Stomach (tissue), 9 donors: ENCODE results near the gene CAPS. TPM values are rescaled to one million over a fixed set of nuclear protein-coding genes. Genes with fewer than 3 reads are reported as not detected.
"Not testable (repeated sequence)": the region's sequence is repeated elsewhere in the genome, so short reads cannot be mapped to it uniquely, and the experiment has no call there.

Experiments used
- DNase-seq, 2 donors: peaks; one replicate each; pipeline versions ENCODE4 v3.0.0 to v3.0.0-alpha.2; 2013 to 2019
- H3K27ac ChIP-seq, 5 donors: fragments of 200-600 bp in 4 of 5; sonication (generic) in 4 of 5; one replicate each; pipeline ENCODE4 v1.5.1; 2013 to 2019; ENCODE audit warnings: mild to moderate bottlenecking in 1 of 5, moderate library complexity in 1 of 5
- H3K27me3 ChIP-seq, 3 donors: fragments of 200-600 bp; sonication (generic); one replicate each; pipeline ENCODE4 v1.5.1; 2017 to 2019; ENCODE audit warnings: mixed run types in 1 of 3
- H3K36me3 ChIP-seq, 4 donors: fragments of 200-600 bp; sonication (generic); 1 replicate in 3 of 4; 2 replicates in 1 of 4; pipeline ENCODE4 v1.5.1; 2016 to 2019
- H3K4me1 ChIP-seq, 4 donors: fragments of 200-600 bp; sonication (generic); one replicate each; pipeline ENCODE4 v1.5.1; 2016 to 2019
- H3K4me3 ChIP-seq, 4 donors: fragments of 200-600 bp; sonication (generic) in 3 of 4; one replicate each; pipeline ENCODE4 v1.5.1; 2016 to 2019; ENCODE audit warnings: mild to moderate bottlenecking in 1 of 4
- H3K9me3 ChIP-seq, 4 donors: fragments of 200-600 bp; sonication (generic); one replicate each; pipeline ENCODE4 v1.5.1; 2016 to 2019
- EP300 ChIP-seq: sonication (generic); formaldehyde crosslinking; IDR thresholded peaks from one replicate; pipeline ENCODE4 v1.6.1; 2017; ENCODE audit warnings: antibody characterized with exemption
- POLR2A ChIP-seq, 4 donors: fragments of 450-650 bp; IDR thresholded peaks; one replicate each; pipeline ENCODE4 v1.6.1; 2016; ENCODE audit warnings: antibody characterized with exemption in 4 of 4, control low read depth in 2 of 4, mild to moderate bottlenecking in 1 of 4, moderate library complexity in 1 of 4
- POLR2AphosphoS5 ChIP-seq, 3 donors: sonication (generic); formaldehyde crosslinking; IDR thresholded peaks; one replicate each; pipeline ENCODE4 v1.6.1; 2016; ENCODE audit warnings: antibody characterized with exemption in 3 of 3
- WGBS, 5 donors: extraction: QIAGEN DNeasy Blood & Tissue Kit in 3 of 5; methylation state at CpG; one replicate each; pipeline versions ENCODE4 v1.1.5 to v1.1.7; 2013 to 2018; 5-methylcytosine and 5-hydroxymethylcytosine counted together
- intact Hi-C: fragments of 100-400 bp; cut with DNase I; formaldehyde crosslinking; loops from one replicate; pipeline ENCODE4 v1.15.1; 2023; ENCODE audit warnings: low total_unique reads
- polyA plus RNA-seq, 3 donors: library from polyadenylated mRNA; stranded (reverse); fragments of 200-250 nt; gene quantifications; one replicate each; pipeline ENCODE4 v1.2.3, GENCODE V29; 2013
- total RNA-seq, 5 donors: library from RNA; depleted of rRNA; stranded (reverse); fragments of >200 nt; gene quantifications; one replicate each; pipeline versions ENCODE4 v1.1.0 to v1.2.3, GENCODE V29; 2014 to 2016
- TF ChIP-seq, protein P1 (sequence below), 7 experiments: fragments of 450-650 bp in 4 of 7; fragments of 200-600 bp in 3 of 7; sonication (generic) in 3 of 7; IDR thresholded peaks; one replicate each; pipeline ENCODE4 v1.5.1; 2016 to 2019; ENCODE audit warnings: antibody characterized with exemption in 7 of 7, control low read depth in 2 of 7, mild to moderate bottlenecking in 1 of 7
- donor health status: healthy with polysubstance abuse.
- donor health status: Bipolar disorder and iron deficiency.
- donor health status: healthy.

CAPS gene
- total and polyA plus RNA-seq, 8 donors, result 27.2 to 143 (median 47.2) TPM

DNA sequence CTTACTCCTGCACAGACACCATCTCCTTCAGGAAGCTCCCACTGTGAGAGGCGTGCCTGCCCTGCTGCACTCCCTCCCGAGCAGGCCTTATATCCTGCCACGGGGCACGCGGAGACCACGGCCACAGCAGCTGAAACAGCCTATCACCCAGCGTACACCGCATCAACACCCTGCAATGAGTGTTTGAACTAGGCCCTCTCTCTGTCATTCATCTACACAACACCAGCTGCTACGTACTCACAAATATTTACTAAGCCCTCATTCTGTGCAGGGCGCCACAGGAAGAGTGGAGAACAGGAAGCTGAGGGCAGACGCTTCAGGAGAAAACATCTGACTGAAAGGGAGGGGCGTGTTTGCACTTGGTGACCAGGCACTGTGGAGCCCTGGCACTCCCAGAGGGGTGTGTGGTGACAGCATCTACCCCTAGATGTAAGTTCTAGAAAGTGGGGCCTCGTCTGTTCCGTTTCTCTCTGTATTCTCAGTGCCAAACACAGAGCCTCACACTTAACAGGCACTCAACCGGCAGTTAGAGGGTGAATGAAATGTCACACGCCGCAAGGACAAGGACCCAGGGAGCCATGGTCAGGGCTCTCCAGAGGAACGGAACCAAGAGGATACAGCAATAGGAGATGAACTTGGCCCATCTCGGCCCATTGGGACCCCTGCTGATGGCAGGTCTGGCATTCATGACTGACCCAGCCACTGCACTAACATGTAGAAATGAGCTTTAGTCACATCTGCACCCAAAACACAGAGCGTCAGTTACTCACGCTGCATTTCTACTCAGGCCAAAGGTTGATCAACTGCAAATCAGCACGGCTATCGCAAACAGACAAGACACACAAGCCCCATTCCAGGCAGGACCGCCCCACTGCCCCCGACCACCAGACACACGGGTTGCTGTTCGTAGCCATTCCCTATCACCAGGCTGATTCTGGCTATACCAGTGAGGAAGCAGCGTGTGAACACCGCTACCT is 48.2 kb downstream of the CAPS start:
- WGBS, 5 donors, result 19 to 28% (median 22%) methylated on average over 29 of the region's 29 CpGs
- peak; percentile 76 to 95 for DNase-seq
- peaks cover 72 to 100% (median 93%) of the 10 kb centered on the region in 4 donors for H3K4me1 ChIP-seq
- H3K27me3 ChIP-seq, result no peaks in the 10 kb centered on the region
- intact Hi-C loops, result no loop called here
- peak overlapping the region; percentile 72 to 84 (median 75) for H3K27ac ChIP-seq
- peak overlapping the region in 2 of 4 donors; percentile 1 to 9 for H3K4me3 ChIP-seq
- H3K9me3 ChIP-seq, result no peaks in the 10 kb centered on the region
- peak; percentile 58 to 81 (median 64) for TF ChIP-seq POLR2AphosphoS5 (IDR thresholded peaks at IDR 0.05)
- TF ChIP-seq POLR2A (IDR thresholded peaks at IDR 0.05), result no peak
- peaks cover 0 to 15% (median 5%) of the 10 kb centered on the region in 4 donors for H3K36me3 ChIP-seq

- H3K4me3 ChIP-seq, intact Hi-C loops, H3K27me3 ChIP-seq, H3K9me3 ChIP-seq, DNase-seq: not testable (repeated sequence)
- Histone ChIP-seq H3K27ac (peak overlapping the region in 4 of 5 donors; percentile 11 to 84 (median 80)), H3K4me1 (peaks cover 72 to 100% (median 93%) of the 10 kb centered on the region in 4 donors), H3K36me3 (peaks cover 0 to 15% (median 2%) of the 10 kb centered on the region in 4 donors)
- 81 to 86% (median 82%) methylated on average over 6 of the region's 6 CpGs for WGBS, 5 donors
Measured at GRCh38 chr19:5963259-5963658, 49.2 kb downstream of the CAPS start.

DNA sequence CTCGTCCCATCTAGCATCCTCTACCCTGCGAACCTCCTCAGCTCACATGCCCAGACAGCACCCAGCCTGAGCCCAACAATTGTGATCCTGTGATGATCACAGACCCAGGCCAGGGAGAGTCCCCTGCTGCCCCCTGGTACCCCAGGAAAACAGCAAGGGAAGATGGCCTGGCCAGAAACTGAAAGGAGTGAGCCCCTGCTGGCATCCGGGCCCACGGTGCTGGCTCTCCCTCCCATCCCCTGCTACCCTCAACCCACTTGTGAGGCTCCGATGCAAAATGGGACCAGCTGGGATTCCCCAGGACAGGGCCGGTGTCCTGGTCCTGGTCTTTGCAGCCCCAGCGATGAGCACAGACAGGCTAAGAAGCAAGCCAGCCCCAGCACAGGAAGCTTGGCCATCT is 49.8 kb downstream of the CAPS start:
- Histone ChIP-seq H3K36me3 (peaks cover 0 to 10% (median 2%) of the 10 kb centered on the region in 4 donors), H3K9me3 (no peaks in the 10 kb centered on the region), H3K27me3 (no peaks in the 10 kb centered on the region), H3K4me1 (peaks cover 72 to 100% (median 95%) of the 10 kb centered on the region in 4 donors), H3K27ac (peak overlapping the region in 4 of 5 donors; percentile 11 to 84 (median 80)), H3K4me3 (no peak overlapping the region)
- DNase-seq, result no peak
- intact Hi-C loops, result no loop called here
- 87 to 97% (median 94%) methylated on average over 5 to 7 of the region's 7 CpGs for WGBS, 5 donors
- TF ChIP-seq POLR2AphosphoS5 (IDR thresholded peaks at IDR 0.05), result no peak
- no peak for TF ChIP-seq EP300
- no peak for TF ChIP-seq POLR2A (IDR thresholded peaks at IDR 0.05)
- TF ChIP-seq, protein P1, sequence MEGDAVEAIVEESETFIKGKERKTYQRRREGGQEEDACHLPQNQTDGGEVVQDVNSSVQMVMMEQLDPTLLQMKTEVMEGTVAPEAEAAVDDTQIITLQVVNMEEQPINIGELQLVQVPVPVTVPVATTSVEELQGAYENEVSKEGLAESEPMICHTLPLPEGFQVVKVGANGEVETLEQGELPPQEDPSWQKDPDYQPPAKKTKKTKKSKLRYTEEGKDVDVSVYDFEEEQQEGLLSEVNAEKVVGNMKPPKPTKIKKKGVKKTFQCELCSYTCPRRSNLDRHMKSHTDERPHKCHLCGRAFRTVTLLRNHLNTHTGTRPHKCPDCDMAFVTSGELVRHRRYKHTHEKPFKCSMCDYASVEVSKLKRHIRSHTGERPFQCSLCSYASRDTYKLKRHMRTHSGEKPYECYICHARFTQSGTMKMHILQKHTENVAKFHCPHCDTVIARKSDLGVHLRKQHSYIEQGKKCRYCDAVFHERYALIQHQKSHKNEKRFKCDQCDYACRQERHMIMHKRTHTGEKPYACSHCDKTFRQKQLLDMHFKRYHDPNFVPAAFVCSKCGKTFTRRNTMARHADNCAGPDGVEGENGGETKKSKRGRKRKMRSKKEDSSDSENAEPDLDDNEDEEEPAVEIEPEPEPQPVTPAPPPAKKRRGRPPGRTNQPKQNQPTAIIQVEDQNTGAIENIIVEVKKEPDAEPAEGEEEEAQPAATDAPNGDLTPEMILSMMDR (IDR thresholded peaks at IDR 0.05), result no peak

GRCh38 chr19:5964816-5965565 is 50.9 kb downstream of the CAPS start:
- Histone ChIP-seq H3K4me1 (peaks cover 72 to 100% (median 96%) of the 10 kb centered on the region in 4 donors), H3K27ac (peak overlapping the region in 4 of 5 donors; percentile 64 to 84 (median 78)), H3K36me3 (peaks cover 0 to 12% (median 2%) of the 10 kb centered on the region in 4 donors), H3K9me3 (no peaks in the 10 kb centered on the region), H3K4me3 (no peak overlapping the region), H3K27me3 (no peaks in the 10 kb centered on the region)
- 87 to 92% (median 89%) methylated on average over 3 to 5 of the region's 5 CpGs for WGBS, 5 donors
- DNase-seq, result no peak
- intact Hi-C loops, result no loop called here
- TF ChIP-seq POLR2A (IDR thresholded peaks at IDR 0.05) (no peak), EP300 (no peak), POLR2AphosphoS5 (IDR thresholded peaks at IDR 0.05) (no peak)

Other genes starting within 250 kb of the CAPS start
- 100 to 1,000 TPM in 1 of 5 donors, 10 to 100 TPM in 4; 11.0 to 171 (median 27.5) TPM for gene MICOS13, start 233.7 kb upstream of the CAPS start, total RNA-seq
- 100 to 1,000 TPM in 2 of 3 donors, 10 to 100 TPM in 1; 96.7 to 136 (median 121) TPM for gene MICOS13, start 233.7 kb upstream of the CAPS start, polyA plus RNA-seq
- gene HSD11B1L, start 233.2 kb upstream of the CAPS start, total RNA-seq, result 10 to 100 TPM in 1 of 5 donors, 1 to 10 TPM in 3, under 1 TPM in 1; 0.89 to 26.8 (median 2.0) TPM
- 10 to 100 TPM in 2 of 3 donors, 1 to 10 TPM in 1; 8.9 to 16.5 (median 11.2) TPM for gene HSD11B1L, start 233.2 kb upstream of the CAPS start, polyA plus RNA-seq
- gene RPL36, start 224.0 kb upstream of the CAPS start, total RNA-seq, result 100 to 1,000 TPM; 121 to 772 (median 289) TPM
- gene RPL36, start 224.0 kb upstream of the CAPS start, polyA plus RNA-seq, result 1,000 to 10,000 TPM; 1,713 to 2,132 (median 1,726) TPM
- gene LONP1, start 194.1 kb upstream of the CAPS start, total RNA-seq, result 100 to 1,000 TPM in 1 of 5 donors, 10 to 100 TPM in 3, 1 to 10 TPM in 1; 8.8 to 169 (median 57.4) TPM
- gene LONP1, start 194.1 kb upstream of the CAPS start, polyA plus RNA-seq, result 10 to 100 TPM; 41.3 to 43.3 (median 41.7) TPM
- not detected for gene CATSPERD, start 193.6 kb upstream of the CAPS start, total RNA-seq
- gene CATSPERD, start 193.6 kb upstream of the CAPS start, polyA plus RNA-seq, result not detected
- 10 to 100 TPM in 1 of 5 donors, 1 to 10 TPM in 2, under 1 TPM in 1, not detected in 1; 0.73 to 12.1 (median 5.4) TPM for gene PRR22, start 129.5 kb upstream of the CAPS start, total RNA-seq
- 1 to 10 TPM; 4.7 to 7.8 (median 6.4) TPM for gene PRR22, start 129.5 kb upstream of the CAPS start, polyA plus RNA-seq
- gene DUS3L, start 123.1 kb upstream of the CAPS start, total RNA-seq, result 10 to 100 TPM; 25.2 to 67.5 (median 54.0) TPM
- 10 to 100 TPM; 28.9 to 42.6 (median 37.2) TPM for gene DUS3L, start 123.1 kb upstream of the CAPS start, polyA plus RNA-seq
- 1 to 10 TPM in 2 of 5 donors, under 1 TPM in 1, not detected in 2; 0.92 to 7.1 (median 1.8) TPM for gene NRTN, start 109.2 kb upstream of the CAPS start, total RNA-seq
- 1 to 10 TPM; 3.5 to 6.1 (median 4.0) TPM for gene NRTN, start 109.2 kb upstream of the CAPS start, polyA plus RNA-seq
- gene FUT6, start 74.6 kb upstream of the CAPS start, total RNA-seq, result 100 to 1,000 TPM in 1 of 5 donors, under 1 TPM in 1, not detected in 3; 0.18 to 105 TPM
- 10 to 100 TPM in 1 of 3 donors, not detected in 2; 15.3 TPM for gene FUT6, start 74.6 kb upstream of the CAPS start, polyA plus RNA-seq
- gene FUT3, start 62.8 kb upstream of the CAPS start, total RNA-seq, result 100 to 1,000 TPM in 1 of 5 donors, 1 to 10 TPM in 4; 1.1 to 119 (median 8.5) TPM
- 10 to 100 TPM in 1 of 3 donors, 1 to 10 TPM in 2; 2.0 to 36.5 (median 5.0) TPM for gene FUT3, start 62.8 kb upstream of the CAPS start, polyA plus RNA-seq
- gene FUT5, start 43.7 kb upstream of the CAPS start, total RNA-seq, result under 1 TPM in 1 of 5 donors, not detected in 4; 0.37 TPM
- not detected for gene FUT5, start 43.7 kb upstream of the CAPS start, polyA plus RNA-seq
- 100 to 1,000 TPM in 4 of 5 donors, 10 to 100 TPM in 1; 22.2 to 474 (median 130) TPM for gene NDUFA11, start 10.5 kb upstream of the CAPS start, total RNA-seq
- gene NDUFA11, start 10.5 kb upstream of the CAPS start, polyA plus RNA-seq, result 100 to 1,000 TPM; 490 to 524 (median 492) TPM
- 10 to 100 TPM in 3 of 5 donors, 1 to 10 TPM in 2; 3.6 to 60.8 (median 13.8) TPM for gene VMAC, start 9.4 kb upstream of the CAPS start, total RNA-seq
- 1 to 10 TPM; 4.3 to 5.0 (median 4.7) TPM for gene VMAC, start 9.4 kb upstream of the CAPS start, polyA plus RNA-seq
- gene RANBP3, start 63.9 kb downstream of the CAPS start, total RNA-seq, result 100 to 1,000 TPM in 2 of 5 donors, 10 to 100 TPM in 3; 28.6 to 235 (median 85.9) TPM
- 10 to 100 TPM; 27.7 to 34.4 (median 31.2) TPM for gene RANBP3, start 63.9 kb downstream of the CAPS start, polyA plus RNA-seq
- 100 to 1,000 TPM in 1 of 5 donors, 10 to 100 TPM in 1, 1 to 10 TPM in 3; 1.2 to 123 (median 8.9) TPM for gene RFX2, start 196.2 kb downstream of the CAPS start, total RNA-seq
- 1 to 10 TPM; 1.8 to 7.9 (median 6.4) TPM for gene RFX2, start 196.2 kb downstream of the CAPS start, polyA plus RNA-seq
- not detected for gene ACSBG2, start 221.4 kb downstream of the CAPS start, total RNA-seq
- not detected for gene ACSBG2, start 221.4 kb downstream of the CAPS start, polyA plus RNA-seq